ENCODE results near the gene DHX30.

DNA sequence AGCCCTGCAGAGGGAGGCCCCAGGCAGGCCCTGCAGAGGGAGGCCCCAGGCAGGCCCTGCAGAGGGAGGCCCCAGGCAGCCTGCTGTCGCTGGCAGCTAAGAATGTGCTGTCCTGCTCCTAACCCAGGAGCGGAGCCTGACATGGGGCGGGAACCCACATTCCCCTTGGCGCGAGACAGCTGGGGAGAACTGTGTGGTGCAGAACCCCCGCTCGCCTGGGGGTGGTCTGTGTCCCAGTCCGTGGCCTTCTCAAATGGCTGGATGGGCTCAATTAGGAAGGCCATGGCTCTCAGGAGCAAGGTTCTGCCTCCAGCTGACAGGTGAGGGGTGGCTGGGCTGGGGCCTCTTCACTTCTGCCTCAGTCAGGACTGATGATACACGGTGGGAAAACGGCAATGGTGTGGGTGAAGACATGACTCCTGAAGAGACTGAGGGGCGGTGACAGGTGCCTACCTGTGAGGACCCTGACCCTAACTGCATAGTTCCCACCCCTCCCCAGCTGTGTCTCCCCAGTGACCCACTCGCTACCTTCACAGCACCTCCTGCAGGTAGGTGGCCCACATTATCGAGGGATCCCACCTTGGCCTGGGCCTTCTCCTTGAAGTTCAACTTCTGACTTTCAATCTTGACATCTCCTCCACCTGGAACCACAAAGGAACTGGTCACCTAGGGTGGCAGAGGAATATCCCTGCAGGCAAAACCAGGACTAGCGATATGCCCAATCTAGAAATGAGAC lies 52.0 kb downstream of the DHX30 start:
- TF ChIP-seq, protein P1, sequence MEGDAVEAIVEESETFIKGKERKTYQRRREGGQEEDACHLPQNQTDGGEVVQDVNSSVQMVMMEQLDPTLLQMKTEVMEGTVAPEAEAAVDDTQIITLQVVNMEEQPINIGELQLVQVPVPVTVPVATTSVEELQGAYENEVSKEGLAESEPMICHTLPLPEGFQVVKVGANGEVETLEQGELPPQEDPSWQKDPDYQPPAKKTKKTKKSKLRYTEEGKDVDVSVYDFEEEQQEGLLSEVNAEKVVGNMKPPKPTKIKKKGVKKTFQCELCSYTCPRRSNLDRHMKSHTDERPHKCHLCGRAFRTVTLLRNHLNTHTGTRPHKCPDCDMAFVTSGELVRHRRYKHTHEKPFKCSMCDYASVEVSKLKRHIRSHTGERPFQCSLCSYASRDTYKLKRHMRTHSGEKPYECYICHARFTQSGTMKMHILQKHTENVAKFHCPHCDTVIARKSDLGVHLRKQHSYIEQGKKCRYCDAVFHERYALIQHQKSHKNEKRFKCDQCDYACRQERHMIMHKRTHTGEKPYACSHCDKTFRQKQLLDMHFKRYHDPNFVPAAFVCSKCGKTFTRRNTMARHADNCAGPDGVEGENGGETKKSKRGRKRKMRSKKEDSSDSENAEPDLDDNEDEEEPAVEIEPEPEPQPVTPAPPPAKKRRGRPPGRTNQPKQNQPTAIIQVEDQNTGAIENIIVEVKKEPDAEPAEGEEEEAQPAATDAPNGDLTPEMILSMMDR (IDR thresholded peaks at IDR 0.05; ENCODE audit: poor library complexity), result no peak
- TF ChIP-seq EZH2 (IDR thresholded peaks at IDR 0.05; ENCODE audit: borderline replicate concordance) (no peak), EZH2phosphoT487 (IDR thresholded peaks at IDR 0.05; ENCODE audit: low read depth, severe bottlenecking, unreplicated experiment) (no peak)
